Activated CD4-positive, CD25-positive, alpha-beta regulatory T cell treated with anti-CD3 and anti-CD28 coated beads, Interleukin-2, amount 50 U/mL, for 16 hours (primary cell): ENCODE data around the gene ATP5PO.
A peak's percentile ranks its signal among the peaks of the same experiment; 100 is the strongest.

ENCODE experiments used
- DNase-seq: peaks from one replicate; pipeline ENCODE4 v3.0.0-alpha.2; 2020; ENCODE audit warnings: low read depth, low spot score

ATP5PO gene

GRCh38 chr21:33899199-33899598, 16.4 kb downstream of the ATP5PO start:
- no peak for DNase-seq

GRCh38 chr21:33898586-33898985, 17.0 kb downstream of the ATP5PO start:
- DNase-seq: no peak

- DNase-seq: no peak
Measured at GRCh38 chr21:33897739-33898138, 17.9 kb downstream of the ATP5PO start.

- no peak for DNase-seq
Measured at GRCh38 chr21:33897098-33897497, 18.5 kb downstream of the ATP5PO start.

GRCh38 chr21:33896691-33897090, 18.9 kb downstream of the ATP5PO start:
- DNase-seq: no peak

GRCh38 chr21:33895356-33895755, 20.2 kb downstream of the ATP5PO start:
- no peak for DNase-seq

GRCh38 chr21:33894736-33895288, 20.8 kb downstream of the ATP5PO start:
- DNase-seq: peak; percentile 21

- no peak for DNase-seq
Measured at GRCh38 chr21:33893917-33894316, 21.7 kb downstream of the ATP5PO start.

- no peak for DNase-seq
Measured at GRCh38 chr21:33892853-33893252, 22.8 kb downstream of the ATP5PO start.

- no peak for DNase-seq
Measured at GRCh38 chr21:33890187-33890586, 25.4 kb downstream of the ATP5PO start.

GRCh38 chr21:33886321-33886720, 29.3 kb downstream of the ATP5PO start:
- DNase-seq: no peak

GRCh38 chr21:33885172-33885514, 30.5 kb downstream of the ATP5PO start:
- no peak for DNase-seq

GRCh38 chr21:33884376-33885171, 31.0 kb downstream of the ATP5PO start:
- DNase-seq: no peak

- DNase-seq: no peak
Measured at GRCh38 chr21:33883118-33883517, 32.5 kb downstream of the ATP5PO start.

- DNase-seq: no peak
Measured at GRCh38 chr21:33881689-33882440, 33.7 kb downstream of the ATP5PO start.

- no peak for DNase-seq
Measured at GRCh38 chr21:33880626-33881025, 35.0 kb downstream of the ATP5PO start.

GRCh38 chr21:33878824-33879223, 36.8 kb downstream of the ATP5PO start:
- DNase-seq: no peak

- DNase-seq: no peak
Measured at GRCh38 chr21:33875026-33875695, 40.4 kb downstream of the ATP5PO start.

- DNase-seq: no peak
Measured at GRCh38 chr21:33874161-33874560, 41.4 kb downstream of the ATP5PO start.

GRCh38 chr21:33872881-33873515, 42.6 kb downstream of the ATP5PO start:
- no peak for DNase-seq

- no peak for DNase-seq
Measured at GRCh38 chr21:33871171-33871570, 44.4 kb downstream of the ATP5PO start.

- no peak for DNase-seq
Measured at GRCh38 chr21:33870768-33871167, 44.8 kb downstream of the ATP5PO start.
